Kidney epithelial cell (primary cell): ENCODE results near the gene SHISA6. TPM values are rescaled to one million over a fixed set of nuclear protein-coding genes. Genes with fewer than 3 reads are reported as not detected.

ENCODE experiments used
- DNase-seq: peaks from one replicate; pipeline ENCODE4 v3.0.0-alpha.2; 2010; ENCODE audit warnings: low read depth
- H3K27me3 ChIP-seq: 2 replicates; pipeline ENCODE4 v1.6.0; 2011; ENCODE audit warnings: low read length; ENCODE audit not compliant: control insufficient read depth, insufficient read depth
- H3K36me3 ChIP-seq: 2 replicates; pipeline ENCODE4 v1.5.1; 2011; ENCODE audit warnings: low read length; ENCODE audit not compliant: control insufficient read depth, insufficient read depth
- H3K4me3 ChIP-seq: 2 replicates; pipeline ENCODE4 v1.5.1; 2011; ENCODE audit warnings: low read depth, mild to moderate bottlenecking, control low read depth, low read length
- CTCF ChIP-seq: IDR thresholded peaks from 2 replicates; pipeline ENCODE4 v1.5.1; 2011; ENCODE audit warnings: mild to moderate bottlenecking, moderate library complexity, low read length, control low read depth, inconsistent platforms; ENCODE audit not compliant: insufficient read depth, poor library complexity, severe bottlenecking
- total RNA-seq: library from RNA; depleted of rRNA; stranded (reverse); fragments of >200 nt; gene quantifications from 2 replicates; pipeline ENCODE4 v1.2.3, GENCODE V29; 2015

SHISA6 gene
- total RNA-seq, 1 donor from 2014 or later: 0.71 TPM

- no peak for DNase-seq
- Histone ChIP-seq H3K27me3 (no peaks in the 10 kb centered on the region), H3K36me3 (no peaks in the 10 kb centered on the region)
Observed at GRCh38 chr17:11461993-11462548, 221.1 kb downstream of the SHISA6 start.

GRCh38 chr17:11467639-11468038, 226.6 kb downstream of the SHISA6 start:
- no peak for DNase-seq
- no peaks in the 10 kb centered on the region for H3K36me3 ChIP-seq
- TF ChIP-seq CTCF: no peak
- no peaks in the 10 kb centered on the region for H3K27me3 ChIP-seq
- H3K4me3 ChIP-seq: no peak overlapping the region

More at GRCh38 chr17:11461993-11462548, 221.1 kb downstream of the SHISA6 start:
- no peak overlapping the region for H3K4me3 ChIP-seq
- TF ChIP-seq CTCF: no peak

GRCh38 chr17:11485336-11486100, 244.5 kb downstream of the SHISA6 start:
- Histone ChIP-seq H3K27me3 (no peaks in the 10 kb centered on the region), H3K4me3 (no peak overlapping the region), H3K36me3 (no peaks in the 10 kb centered on the region)
- DNase-seq: no peak
- no peak for TF ChIP-seq CTCF

- DNase-seq: no peak
- Histone ChIP-seq H3K27me3 (no peaks in the 10 kb centered on the region), H3K4me3 (no peak overlapping the region), H3K36me3 (no peaks in the 10 kb centered on the region)
- no peak for TF ChIP-seq CTCF
Observed at GRCh38 chr17:11486101-11486867, 245.3 kb downstream of the SHISA6 start.

GRCh38 chr17:11486868-11487310, 245.9 kb downstream of the SHISA6 start:
- no peaks in the 10 kb centered on the region for H3K27me3 ChIP-seq
- no peak for TF ChIP-seq CTCF
- H3K4me3 ChIP-seq: no peak overlapping the region
- DNase-seq: no peak
- H3K36me3 ChIP-seq: no peaks in the 10 kb centered on the region
